GM21360 (cell line): ENCODE results near the gene AMFR.

Experiments
- ATAC-seq: cut with Tn5 transposase; IDR thresholded peaks from one replicate; pipeline ENCODE4 v1.9.1; 2021; ENCODE audit warnings: mild to moderate bottlenecking, moderate library complexity; ENCODE audit not compliant: unreplicated experiment

AMFR gene

GRCh38 chr16:56314244-56314850 is 111.0 kb downstream of the AMFR start:
- no peak for ATAC-seq

GRCh38 chr16:56312556-56312955 is 112.8 kb downstream of the AMFR start:
- ATAC-seq, result no peak

GRCh38 chr16:56312028-56312300 is 113.4 kb downstream of the AMFR start:
- no peak for ATAC-seq
